ENCODE data around the gene RSPH3.
"Not testable (repeated sequence)": the region's sequence is repeated elsewhere in the genome, so short reads cannot be mapped to it uniquely, and the experiment has no call there.

The RSPH3 gene

GRCh38 chr6:159038318-159038717 lies 38.3 kb upstream of the RSPH3 start:
- Mint-ChIP-seq H3K4me3 (peak overlapping the region; percentile 63), H3K27ac (peak overlapping the region; percentile 97), H3K4me1 (ENCODE audit: low read depth) (peaks cover 79% of the 10 kb centered on the region), H3K36me3 (ENCODE audit: low read depth) (peaks cover 77% of the 10 kb centered on the region)
- H3K9me3 Mint-ChIP-seq; intact Hi-C loops (cut with micrococcal nuclease); H3K27me3 Mint-ChIP-seq: not testable (repeated sequence)

GRCh38 chr6:159037756-159038290 lies 37.8 kb upstream of the RSPH3 start:
- intact Hi-C loops (cut with micrococcal nuclease) = no loop called here
- H3K27me3 Mint-ChIP-seq = no peaks in the 10 kb centered on the region
- H3K27ac Mint-ChIP-seq = peak overlapping the region; percentile 97
- peaks cover 72% of the 10 kb centered on the region for H3K36me3 Mint-ChIP-seq (ENCODE audit: low read depth)
- no peaks in the 10 kb centered on the region for H3K9me3 Mint-ChIP-seq
- H3K4me3 Mint-ChIP-seq = peak overlapping the region; percentile 63
- peaks cover 79% of the 10 kb centered on the region for H3K4me1 Mint-ChIP-seq (ENCODE audit: low read depth)

- peaks cover 61% of the 10 kb centered on the region for H3K36me3 Mint-ChIP-seq (ENCODE audit: low read depth)
- H3K4me3 Mint-ChIP-seq = no peak overlapping the region
- H3K4me1 Mint-ChIP-seq (ENCODE audit: low read depth) = peaks cover 76% of the 10 kb centered on the region
- peak overlapping the region; percentile 97 for H3K27ac Mint-ChIP-seq
- no peaks in the 10 kb centered on the region for H3K27me3 Mint-ChIP-seq
- intact Hi-C loops (cut with micrococcal nuclease) = no loop called here
- H3K9me3 Mint-ChIP-seq = no peaks in the 10 kb centered on the region
Measured at GRCh38 chr6:159036673-159037072, 36.7 kb upstream of the RSPH3 start.

- Mint-ChIP-seq H3K4me3 (no peak overlapping the region), H3K9me3 (no peaks in the 10 kb centered on the region), H3K4me1 (ENCODE audit: low read depth) (peaks cover 78% of the 10 kb centered on the region), H3K27ac (peak overlapping the region; percentile 41), H3K27me3 (no peaks in the 10 kb centered on the region), H3K36me3 (ENCODE audit: low read depth) (peaks cover 53% of the 10 kb centered on the region)
- intact Hi-C loops (cut with micrococcal nuclease) = no loop called here
Measured at GRCh38 chr6:159035891-159036290, 35.9 kb upstream of the RSPH3 start.

GRCh38 chr6:159033160-159034049 lies 33.4 kb upstream of the RSPH3 start:
- Mint-ChIP-seq H3K4me3 (no peak overlapping the region), H3K27me3 (no peaks in the 10 kb centered on the region), H3K36me3 (ENCODE audit: low read depth) (peaks cover 36% of the 10 kb centered on the region), H3K27ac (peak overlapping the region; percentile 79), H3K4me1 (ENCODE audit: low read depth) (peaks cover 64% of the 10 kb centered on the region), H3K9me3 (no peaks in the 10 kb centered on the region)
- intact Hi-C loops (cut with micrococcal nuclease) = loop anchor here (5.0 kb wide), 1 partner anchor 36 kb away; no protein-coding TSS in a partner anchor

- peaks cover 21% of the 10 kb centered on the region for H3K36me3 Mint-ChIP-seq (ENCODE audit: low read depth)
- H3K27ac Mint-ChIP-seq = peak overlapping the region; percentile 79
- intact Hi-C loops (cut with micrococcal nuclease) = loop anchor here (5.0 kb wide), 1 partner anchor 35 kb away; no protein-coding TSS in a partner anchor
- no peaks in the 10 kb centered on the region for H3K27me3 Mint-ChIP-seq
- peaks cover 56% of the 10 kb centered on the region for H3K4me1 Mint-ChIP-seq (ENCODE audit: low read depth)
- peak overlapping the region; percentile 44 for H3K4me3 Mint-ChIP-seq
- H3K9me3 Mint-ChIP-seq = no peaks in the 10 kb centered on the region
Measured at GRCh38 chr6:159031846-159032245, 31.8 kb upstream of the RSPH3 start.

- Mint-ChIP-seq H3K27ac (no peak overlapping the region), H3K36me3 (ENCODE audit: low read depth) (peaks cover 4% of the 10 kb centered on the region), H3K27me3 (no peaks in the 10 kb centered on the region), H3K4me3 (no peak overlapping the region), H3K4me1 (ENCODE audit: low read depth) (peaks cover 46% of the 10 kb centered on the region), H3K9me3 (peaks cover 10% of the 10 kb centered on the region)
- intact Hi-C loops (cut with micrococcal nuclease) = loop anchor here (5.0 kb wide), 1 partner anchor 33 kb away; no protein-coding TSS in a partner anchor
Measured at GRCh38 chr6:159030168-159030567, 30.2 kb upstream of the RSPH3 start.

- H3K4me3 Mint-ChIP-seq; H3K27me3 Mint-ChIP-seq; H3K27ac Mint-ChIP-seq; intact Hi-C loops (cut with micrococcal nuclease): not testable (repeated sequence)
- H3K9me3 Mint-ChIP-seq = peaks cover 22% of the 10 kb centered on the region
- H3K4me1 Mint-ChIP-seq (ENCODE audit: low read depth) = peaks cover 13% of the 10 kb centered on the region
- H3K36me3 Mint-ChIP-seq (ENCODE audit: low read depth) = peaks cover 11% of the 10 kb centered on the region
Measured at GRCh38 chr6:159025224-159025623, 25.2 kb upstream of the RSPH3 start.

- Mint-ChIP-seq H3K4me3 (no peak overlapping the region), H3K9me3 (peaks cover 22% of the 10 kb centered on the region), H3K4me1 (ENCODE audit: low read depth) (peaks cover 13% of the 10 kb centered on the region), H3K27me3 (no peaks in the 10 kb centered on the region), H3K36me3 (ENCODE audit: low read depth) (peaks cover 11% of the 10 kb centered on the region), H3K27ac (no peak overlapping the region)
- intact Hi-C loops (cut with micrococcal nuclease) = no loop called here
Measured at GRCh38 chr6:159023893-159024292, 23.9 kb upstream of the RSPH3 start.

- peaks cover 10% of the 10 kb centered on the region for H3K36me3 Mint-ChIP-seq (ENCODE audit: low read depth)
- H3K27me3 Mint-ChIP-seq = no peaks in the 10 kb centered on the region
- H3K4me1 Mint-ChIP-seq (ENCODE audit: low read depth) = peaks cover 5% of the 10 kb centered on the region
- intact Hi-C loops (cut with micrococcal nuclease) = no loop called here
- no peak overlapping the region for H3K27ac Mint-ChIP-seq
- H3K4me3 Mint-ChIP-seq = no peak overlapping the region
- peaks cover 10% of the 10 kb centered on the region for H3K9me3 Mint-ChIP-seq
Measured at GRCh38 chr6:159020011-159020410, 20.0 kb upstream of the RSPH3 start.

- Mint-ChIP-seq H3K4me3 (no peak overlapping the region), H3K4me1 (ENCODE audit: low read depth) (peaks cover 5% of the 10 kb centered on the region), H3K27ac (no peak overlapping the region), H3K36me3 (ENCODE audit: low read depth) (no peaks in the 10 kb centered on the region), H3K9me3 (no peaks in the 10 kb centered on the region), H3K27me3 (no peaks in the 10 kb centered on the region)
- intact Hi-C loops (cut with micrococcal nuclease) = no loop called here
Measured at GRCh38 chr6:159017757-159018559, 18.0 kb upstream of the RSPH3 start.

GRCh38 chr6:159014406-159014805 lies 14.4 kb upstream of the RSPH3 start:
- no peak overlapping the region for H3K4me3 Mint-ChIP-seq
- no peak overlapping the region for H3K27ac Mint-ChIP-seq
- H3K36me3 Mint-ChIP-seq (ENCODE audit: low read depth) = no peaks in the 10 kb centered on the region
- no peaks in the 10 kb centered on the region for H3K9me3 Mint-ChIP-seq
- H3K4me1 Mint-ChIP-seq (ENCODE audit: low read depth) = peaks cover 21% of the 10 kb centered on the region
- intact Hi-C loops (cut with micrococcal nuclease) = no loop called here
- no peaks in the 10 kb centered on the region for H3K27me3 Mint-ChIP-seq

- Mint-ChIP-seq H3K27ac (no peak overlapping the region), H3K27me3 (no peaks in the 10 kb centered on the region), H3K9me3 (no peaks in the 10 kb centered on the region), H3K4me1 (ENCODE audit: low read depth) (peaks cover 17% of the 10 kb centered on the region), H3K4me3 (no peak overlapping the region), H3K36me3 (ENCODE audit: low read depth) (no peaks in the 10 kb centered on the region)
- intact Hi-C loops (cut with micrococcal nuclease) = no loop called here
Measured at GRCh38 chr6:159013229-159013628, 13.2 kb upstream of the RSPH3 start.

- no peaks in the 10 kb centered on the region for H3K27me3 Mint-ChIP-seq
- H3K4me3 Mint-ChIP-seq = no peak overlapping the region
- H3K4me1 Mint-ChIP-seq (ENCODE audit: low read depth) = peaks cover 28% of the 10 kb centered on the region
- H3K9me3 Mint-ChIP-seq = no peaks in the 10 kb centered on the region
- intact Hi-C loops (cut with micrococcal nuclease) = no loop called here
- no peaks in the 10 kb centered on the region for H3K36me3 Mint-ChIP-seq (ENCODE audit: low read depth)
- H3K27ac Mint-ChIP-seq = no peak overlapping the region
Measured at GRCh38 chr6:159012201-159012600, 12.2 kb upstream of the RSPH3 start.

All from dendritic cell treated with granulocyte-macrophage colony-stimulating factor and Interleukin-4, amounts not matched to agents 40 ng/mL and 50 ng/mL, for 4 days (primary cell).